Naive thymus-derived CD8-positive, alpha-beta T cell (primary cell): Measurements from ENCODE around the gene PHACTR3. TPM values are rescaled to one million over a fixed set of nuclear protein-coding genes. Genes with fewer than 3 reads are reported as not detected.
"Not testable (repeated sequence)": the region's sequence is repeated elsewhere in the genome, so short reads cannot be mapped to it uniquely, and the experiment has no call there.

ENCODE experiments used
- ATAC-seq, 2 donors: fragments of 150-1000 bp; cut with Tn5 transposase in 1 of 2; sonication (Bioruptor Pico), chemical (Tn5 transposase) in 1 of 2; 1 replicate in 1 of 2; 2 replicates in 1 of 2; pipeline ENCODE4 v1.10.0; 2021; ENCODE audit warnings: mild to moderate bottlenecking in 2 of 2, moderate library complexity in 2 of 2
- POLR2A ChIA-PET: fragments of 350-600 bp; sonication (Branson Sonifier 250); formaldehyde crosslinking; loops from one replicate; lab custom pipeline; 2021; ENCODE audit warnings: antibody characterized with exemption; lab: Charles Lee
- DNase-seq, 10 donors: peaks; one replicate each; pipeline versions ENCODE4 v3.0.0 to v3.0.0-alpha.2; 2020 to 2022
- H3K27ac Mint-ChIP-seq, 10 donors: one replicate each; pipeline ENCODE4 v1.8.0; 2020 to 2022; ENCODE audit warnings: mild to moderate bottlenecking in 10 of 10, mixed read lengths in 10 of 10, moderate library complexity in 4 of 10, inconsistent platforms in 1 of 10
- H3K27me3 Mint-ChIP-seq, 5 donors: one replicate each; pipeline ENCODE4 v1.8.0; 2021 to 2022; ENCODE audit warnings: mixed read lengths in 5 of 5
- H3K36me3 Mint-ChIP-seq, 3 donors: one replicate each; pipeline ENCODE4 v1.8.0; 2020 to 2022; ENCODE audit warnings: mixed read lengths in 3 of 3, mild to moderate bottlenecking in 2 of 3, inconsistent platforms in 1 of 3
- H3K4me1 Mint-ChIP-seq, 4 donors: one replicate each; pipeline ENCODE4 v1.8.0; 2021 to 2022; ENCODE audit warnings: mixed read lengths in 4 of 4
- H3K4me3 Mint-ChIP-seq, 10 donors: one replicate each; pipeline ENCODE4 v1.8.0; 2020 to 2022; ENCODE audit warnings: mild to moderate bottlenecking in 10 of 10, mixed read lengths in 10 of 10, moderate library complexity in 6 of 10, inconsistent platforms in 1 of 10
- H3K9me3 Mint-ChIP-seq, 9 donors: one replicate each; pipeline ENCODE4 v1.8.0; 2020 to 2022; ENCODE audit warnings: mixed read lengths in 9 of 9, mild to moderate bottlenecking in 3 of 9, inconsistent platforms in 1 of 9, moderate library complexity in 1 of 9
- polyA plus RNA-seq, 3 donors: library from polyadenylated mRNA; unstranded; fragments of 300-500 nt; fragmentation: Illumina TruSeq; gene quantifications; one replicate each; pipeline ENCODE4 v1.2.3, GENCODE V29; 2021
- total RNA-seq, 8 experiments: library from RNA in 2 of 8; stranded (reverse) in 2 of 8; gene quantifications; one replicate each; pipeline ENCODE4 v1.2.3 and lab custom pipeline; 2021 to 2026

Gene PHACTR3
- total RNA-seq (not detected), polyA plus RNA-seq (not detected), total RNA-seq (lab: John Stamatoyannopoulos, UW) (0 to 0.26 (median 0.04) reads per million in 6 experiments)

- ATAC-seq = no peak
- H3K36me3 Mint-ChIP-seq = peaks cover 0 to 1% (median 0%) of the 10 kb centered on the region in 3 donors
- POLR2A ChIA-PET = no interaction called here
- DNase-seq = no peak
- H3K27ac Mint-ChIP-seq = no peak within 1 kb of the TSS
- H3K4me1 Mint-ChIP-seq = peaks cover 0 to 2% (median under 1%) of the 10 kb centered on the region in 4 donors
- peaks cover 25 to 78% (median 52%) of the 10 kb centered on the region in 5 donors for H3K27me3 Mint-ChIP-seq
- no peaks in the 10 kb centered on the region for H3K9me3 Mint-ChIP-seq
- peak within 1 kb of the TSS in 2 of 10 donors; percentile 25 to 56 for H3K4me3 Mint-ChIP-seq
Observed at GRCh38 chr20:59603781-59604541, at the start of gene PHACTR3. PHACTR3 (plus strand) TSS chr20:59604540; CDS start chr20:59605015, 475 bp downstream.

- POLR2A ChIA-PET, H3K9me3 Mint-ChIP-seq, H3K4me1 Mint-ChIP-seq, H3K36me3 Mint-ChIP-seq, ATAC-seq, DNase-seq: not testable (repeated sequence)
- Mint-ChIP-seq H3K27me3 (peaks cover 0 to 12% (median 8%) of the 10 kb centered on the region in 5 donors), H3K27ac (peak overlapping the region in 1 of 10 donors; percentile 9), H3K4me3 (peak overlapping the region in 1 of 10 donors; percentile 12)
Observed at GRCh38 chr20:59557733-59558529, 46.4 kb upstream of the PHACTR3 start.

- DNase-seq (no peak), ATAC-seq (no peak)
- Mint-ChIP-seq H3K9me3 (peaks cover 0 to 2% (median 0%) of the 10 kb centered on the region in 9 donors), H3K27me3 (peaks cover 0 to 14% (median 8%) of the 10 kb centered on the region in 5 donors), H3K4me3 (no peak overlapping the region), H3K27ac (no peak overlapping the region), H3K4me1 (peaks cover 0 to 2% (median 0%) of the 10 kb centered on the region in 4 donors), H3K36me3 (no peaks in the 10 kb centered on the region)
- POLR2A ChIA-PET = no interaction called here
Observed at GRCh38 chr20:59559024-59559817, 45.1 kb upstream of the PHACTR3 start.

GRCh38 chr20:59559863-59560262 lies 44.5 kb upstream of the PHACTR3 start:
- no peak for DNase-seq
- Mint-ChIP-seq H3K9me3 (peaks cover 0 to 2% (median 0%) of the 10 kb centered on the region in 9 donors), H3K36me3 (no peaks in the 10 kb centered on the region), H3K27ac (no peak overlapping the region), H3K4me1 (peaks cover 0 to 2% (median 0%) of the 10 kb centered on the region in 4 donors), H3K27me3 (peaks cover 0 to 14% (median 8%) of the 10 kb centered on the region in 5 donors), H3K4me3 (no peak overlapping the region)
- POLR2A ChIA-PET = no interaction called here
- ATAC-seq = no peak

GRCh38 chr20:59560588-59561227 lies 43.6 kb upstream of the PHACTR3 start:
- Mint-ChIP-seq H3K4me1 (peaks cover 0 to 2% (median 0%) of the 10 kb centered on the region in 4 donors), H3K27ac (no peak overlapping the region), H3K4me3 (no peak overlapping the region), H3K36me3 (no peaks in the 10 kb centered on the region), H3K9me3 (peaks cover 0 to 2% (median 0%) of the 10 kb centered on the region in 9 donors), H3K27me3 (peaks cover 0 to 14% (median 8%) of the 10 kb centered on the region in 5 donors)
- DNase-seq = no peak
- ATAC-seq = no peak
- POLR2A ChIA-PET = interaction anchor here (0.5 kb wide), 1 partner anchor 54 kb away, joined by 3 read pairs; no protein-coding TSS in a partner anchor

- Mint-ChIP-seq H3K4me1 (peaks cover 0 to 2% (median 0%) of the 10 kb centered on the region in 4 donors), H3K36me3 (no peaks in the 10 kb centered on the region), H3K4me3 (no peak overlapping the region), H3K27me3 (peaks cover 0 to 14% (median 8%) of the 10 kb centered on the region in 5 donors), H3K9me3 (peaks cover 0 to 2% (median 0%) of the 10 kb centered on the region in 9 donors), H3K27ac (no peak overlapping the region)
- DNase-seq = no peak
- POLR2A ChIA-PET = interaction anchor here (0.5 kb wide), 1 partner anchor 54 kb away, joined by 3 read pairs; no protein-coding TSS in a partner anchor
- ATAC-seq = no peak
Observed at GRCh38 chr20:59561228-59561605, 43.1 kb upstream of the PHACTR3 start.

- DNase-seq (no peak), ATAC-seq (no peak)
- no peak overlapping the region for H3K4me3 Mint-ChIP-seq
- peaks cover 0 to 2% (median 0%) of the 10 kb centered on the region in 9 donors for H3K9me3 Mint-ChIP-seq
- H3K36me3 Mint-ChIP-seq = no peaks in the 10 kb centered on the region
- POLR2A ChIA-PET = no interaction called here
- H3K4me1 Mint-ChIP-seq = peaks cover 0 to 2% (median 0%) of the 10 kb centered on the region in 4 donors
- no peak overlapping the region for H3K27ac Mint-ChIP-seq
- peaks cover 0 to 14% (median 8%) of the 10 kb centered on the region in 5 donors for H3K27me3 Mint-ChIP-seq
Observed at GRCh38 chr20:59561614-59562277, 42.6 kb upstream of the PHACTR3 start.

GRCh38 chr20:59564171-59564570 lies 40.2 kb upstream of the PHACTR3 start:
- H3K27me3 Mint-ChIP-seq = peaks cover 5 to 19% (median 14%) of the 10 kb centered on the region in 5 donors
- no peaks in the 10 kb centered on the region for H3K4me1 Mint-ChIP-seq
- peaks cover 0 to 2% (median 0%) of the 10 kb centered on the region in 9 donors for H3K9me3 Mint-ChIP-seq
- no peak overlapping the region for H3K27ac Mint-ChIP-seq
- no peak for ATAC-seq
- POLR2A ChIA-PET = no interaction called here
- DNase-seq = no peak
- no peak overlapping the region for H3K4me3 Mint-ChIP-seq
- no peaks in the 10 kb centered on the region for H3K36me3 Mint-ChIP-seq

- POLR2A ChIA-PET = no interaction called here
- DNase-seq = no peak
- no peaks in the 10 kb centered on the region for H3K4me1 Mint-ChIP-seq
- H3K4me3 Mint-ChIP-seq = no peak overlapping the region
- peaks cover 7 to 26% (median 17%) of the 10 kb centered on the region in 5 donors for H3K27me3 Mint-ChIP-seq
- no peak for ATAC-seq
- no peak overlapping the region for H3K27ac Mint-ChIP-seq
- no peaks in the 10 kb centered on the region for H3K36me3 Mint-ChIP-seq
- H3K9me3 Mint-ChIP-seq = no peaks in the 10 kb centered on the region
Observed at GRCh38 chr20:59564943-59565342, 39.4 kb upstream of the PHACTR3 start.

- H3K36me3 Mint-ChIP-seq = no peaks in the 10 kb centered on the region
- no peak overlapping the region for H3K27ac Mint-ChIP-seq
- no peak overlapping the region for H3K4me3 Mint-ChIP-seq
- ATAC-seq = no peak
- POLR2A ChIA-PET = no interaction called here
- peaks cover 7 to 29% (median 17%) of the 10 kb centered on the region in 5 donors for H3K27me3 Mint-ChIP-seq
- peaks cover 0 to 1% (median under 1%) of the 10 kb centered on the region in 4 donors for H3K4me1 Mint-ChIP-seq
- H3K9me3 Mint-ChIP-seq = no peaks in the 10 kb centered on the region
- no peak for DNase-seq
Observed at GRCh38 chr20:59565768-59566461, 38.4 kb upstream of the PHACTR3 start.
